Heart left ventricle (tissue), 13 donors: ENCODE measurements around the gene SEC24C.
"Not testable (repeated sequence)": the region's sequence is repeated elsewhere in the genome, so short reads cannot be mapped to it uniquely, and the experiment has no call there.

ENCODE experiments used
- POLR2A ChIP-seq, 2 donors: fragments of 450-650 bp; IDR thresholded peaks; one replicate each; pipeline ENCODE4 v1.6.1; 2017; ENCODE audit warnings: antibody characterized with exemption in 2 of 2, mild to moderate bottlenecking in 2 of 2, moderate library complexity in 2 of 2
- TF ChIP-seq, protein P1 (sequence below), 12 donors: fragments of 200-600 bp; sonication (generic) in 4 of 12; IDR thresholded peaks; one replicate each; pipeline versions ENCODE4 v1.5.0 to v1.8.0; 2018 to 2022; ENCODE audit warnings: antibody characterized with exemption in 12 of 12, mild to moderate bottlenecking in 5 of 12
- donor health status: ischemic (EF 13 %, LVEDD 7.1; RV severe dilation, severe dysfunction).
- donor health status: DM: no; HTN: yes; CAD: no.
- donor health status: DM: no; HTN: no; CAD: no.
- donor health status: ischemic (EF 25% LVEDD 6.9; RV normal size, moderate dysfunction).
- donor health status: ischemic (EF 25% LVEDD 5.7; RV mildly dilated, moderate dysfunction).
- donor health status: ischemic (EF 35%, LVEDD 5.7; RV mildly dilated, moderate dysfunction).
- donor health status: nonischemic (EF 11% LVEDD 7.7; RV severe dilation, severe dysfunction).
- donor health status: DM: yes; HTN: yes; CAD: no.
- donor health status: PGD.
- donor health status: ischemic (EF 29% LVEDD 5.4; RV normal size, mild dysfunction).
- donor health status: nonischemic (EF 23%, LVEDD 6.1; RV moderate dilation, normal function).

DNA sequence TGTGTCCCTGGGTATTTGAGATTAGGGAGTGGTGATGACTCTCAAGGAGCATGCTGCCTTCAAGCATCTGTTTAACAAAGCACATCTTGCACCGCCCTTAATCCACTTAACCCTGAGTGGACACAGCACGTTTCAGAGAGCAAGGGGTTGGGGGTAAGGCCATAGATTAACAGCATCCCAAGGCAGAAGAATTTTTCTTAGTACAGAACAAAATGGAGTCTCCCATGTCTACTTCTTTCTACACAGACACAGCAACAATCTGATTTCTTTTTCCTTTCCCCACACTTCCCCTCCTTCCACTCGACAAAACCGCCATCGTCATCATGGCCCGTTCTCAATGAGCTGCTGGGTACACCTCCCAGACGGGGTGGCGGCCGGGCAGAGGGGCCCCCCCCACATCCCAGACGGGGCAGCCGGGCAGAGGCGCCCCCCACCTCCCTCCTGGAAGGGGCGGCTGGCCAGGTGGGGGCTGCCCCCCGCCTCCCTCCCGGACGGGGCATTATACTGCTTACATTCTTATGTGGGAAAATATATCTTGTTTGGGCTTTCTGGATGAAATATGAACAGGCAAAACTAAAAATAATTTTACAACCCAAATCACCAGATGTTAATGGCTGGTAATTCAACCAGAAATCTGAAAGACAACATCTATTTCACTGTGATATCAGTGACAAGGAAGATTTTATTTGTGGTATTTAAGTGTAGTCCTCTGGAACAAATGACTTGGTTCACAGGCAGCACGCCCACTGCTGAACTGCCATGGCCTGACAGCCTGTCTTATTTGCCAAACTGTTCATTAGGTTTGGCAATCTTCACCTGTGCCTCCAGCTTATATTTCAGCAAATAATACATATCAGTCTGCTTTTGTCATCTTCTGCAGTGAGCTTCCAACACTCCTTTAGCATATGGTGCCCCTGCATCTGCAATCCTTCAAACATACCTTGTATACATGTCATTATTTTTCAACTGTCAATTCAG is 28.7 kb upstream of the SEC24C start:
- TF ChIP-seq POLR2A (IDR thresholded peaks at IDR 0.05), result not testable (repeated sequence)
- TF ChIP-seq, protein P1, sequence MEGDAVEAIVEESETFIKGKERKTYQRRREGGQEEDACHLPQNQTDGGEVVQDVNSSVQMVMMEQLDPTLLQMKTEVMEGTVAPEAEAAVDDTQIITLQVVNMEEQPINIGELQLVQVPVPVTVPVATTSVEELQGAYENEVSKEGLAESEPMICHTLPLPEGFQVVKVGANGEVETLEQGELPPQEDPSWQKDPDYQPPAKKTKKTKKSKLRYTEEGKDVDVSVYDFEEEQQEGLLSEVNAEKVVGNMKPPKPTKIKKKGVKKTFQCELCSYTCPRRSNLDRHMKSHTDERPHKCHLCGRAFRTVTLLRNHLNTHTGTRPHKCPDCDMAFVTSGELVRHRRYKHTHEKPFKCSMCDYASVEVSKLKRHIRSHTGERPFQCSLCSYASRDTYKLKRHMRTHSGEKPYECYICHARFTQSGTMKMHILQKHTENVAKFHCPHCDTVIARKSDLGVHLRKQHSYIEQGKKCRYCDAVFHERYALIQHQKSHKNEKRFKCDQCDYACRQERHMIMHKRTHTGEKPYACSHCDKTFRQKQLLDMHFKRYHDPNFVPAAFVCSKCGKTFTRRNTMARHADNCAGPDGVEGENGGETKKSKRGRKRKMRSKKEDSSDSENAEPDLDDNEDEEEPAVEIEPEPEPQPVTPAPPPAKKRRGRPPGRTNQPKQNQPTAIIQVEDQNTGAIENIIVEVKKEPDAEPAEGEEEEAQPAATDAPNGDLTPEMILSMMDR (IDR thresholded peaks at IDR 0.05), result not testable (repeated sequence)
